Measurements from ENCODE around the gene RAB40C.

DNA sequence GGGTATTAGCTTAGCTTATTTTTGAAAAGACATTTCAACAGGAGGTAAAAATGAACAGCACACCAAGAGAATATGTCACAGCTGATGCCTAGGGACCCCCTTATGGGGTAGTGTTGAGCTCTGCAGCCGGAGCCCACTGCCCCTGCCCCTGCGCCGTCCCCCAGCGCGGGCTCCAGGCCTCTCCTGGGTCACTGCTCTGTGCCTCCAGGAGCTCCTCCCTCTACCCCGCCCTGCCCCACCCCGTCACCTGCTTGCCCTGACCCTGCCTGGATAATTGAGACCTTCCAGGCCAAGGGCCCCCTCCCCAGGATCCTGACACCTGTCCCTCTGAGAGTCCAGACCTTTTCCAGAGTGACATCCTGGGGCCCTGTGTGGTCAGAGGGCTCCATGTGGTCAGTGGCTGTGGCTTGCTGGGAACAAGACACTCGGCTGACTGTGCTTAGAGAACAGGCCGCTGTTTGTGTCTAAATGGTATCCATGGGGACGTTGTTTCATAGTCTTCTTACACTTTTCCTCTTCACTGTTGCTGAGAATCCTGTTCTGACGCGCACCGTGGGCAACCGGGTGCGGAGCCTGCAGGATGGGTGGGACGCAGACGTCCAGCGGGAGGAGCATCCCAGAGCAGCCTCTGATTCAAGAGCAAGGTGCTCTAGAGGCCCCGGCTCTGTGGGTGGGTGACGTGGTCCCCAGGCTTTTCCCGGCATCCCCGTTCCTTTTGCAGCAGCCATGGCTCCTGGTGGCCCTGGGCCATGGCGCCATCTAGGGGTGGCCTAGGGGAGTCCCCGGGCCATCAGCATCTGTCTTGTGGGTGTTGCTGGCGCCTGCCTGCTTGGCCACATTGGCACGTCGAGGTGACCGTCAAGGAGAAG lies 20.9 kb downstream of the RAB40C start:
- TF ChIP-seq, protein P1, sequence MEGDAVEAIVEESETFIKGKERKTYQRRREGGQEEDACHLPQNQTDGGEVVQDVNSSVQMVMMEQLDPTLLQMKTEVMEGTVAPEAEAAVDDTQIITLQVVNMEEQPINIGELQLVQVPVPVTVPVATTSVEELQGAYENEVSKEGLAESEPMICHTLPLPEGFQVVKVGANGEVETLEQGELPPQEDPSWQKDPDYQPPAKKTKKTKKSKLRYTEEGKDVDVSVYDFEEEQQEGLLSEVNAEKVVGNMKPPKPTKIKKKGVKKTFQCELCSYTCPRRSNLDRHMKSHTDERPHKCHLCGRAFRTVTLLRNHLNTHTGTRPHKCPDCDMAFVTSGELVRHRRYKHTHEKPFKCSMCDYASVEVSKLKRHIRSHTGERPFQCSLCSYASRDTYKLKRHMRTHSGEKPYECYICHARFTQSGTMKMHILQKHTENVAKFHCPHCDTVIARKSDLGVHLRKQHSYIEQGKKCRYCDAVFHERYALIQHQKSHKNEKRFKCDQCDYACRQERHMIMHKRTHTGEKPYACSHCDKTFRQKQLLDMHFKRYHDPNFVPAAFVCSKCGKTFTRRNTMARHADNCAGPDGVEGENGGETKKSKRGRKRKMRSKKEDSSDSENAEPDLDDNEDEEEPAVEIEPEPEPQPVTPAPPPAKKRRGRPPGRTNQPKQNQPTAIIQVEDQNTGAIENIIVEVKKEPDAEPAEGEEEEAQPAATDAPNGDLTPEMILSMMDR (IDR thresholded peaks at IDR 0.05) = peak; percentile 27 to 51 (median 43)
- TF ChIP-seq POLR2A (IDR thresholded peaks at IDR 0.05) = no peak
